GM18870 (cell line): ENCODE measurements around the gene NUDT15.

Experiments used
- ATAC-seq: cut with Tn5 transposase; IDR thresholded peaks from one replicate; pipeline ENCODE4 v1.9.1; 2021; ENCODE audit warnings: moderate library complexity; ENCODE audit not compliant: unreplicated experiment

The NUDT15 gene

DNA sequence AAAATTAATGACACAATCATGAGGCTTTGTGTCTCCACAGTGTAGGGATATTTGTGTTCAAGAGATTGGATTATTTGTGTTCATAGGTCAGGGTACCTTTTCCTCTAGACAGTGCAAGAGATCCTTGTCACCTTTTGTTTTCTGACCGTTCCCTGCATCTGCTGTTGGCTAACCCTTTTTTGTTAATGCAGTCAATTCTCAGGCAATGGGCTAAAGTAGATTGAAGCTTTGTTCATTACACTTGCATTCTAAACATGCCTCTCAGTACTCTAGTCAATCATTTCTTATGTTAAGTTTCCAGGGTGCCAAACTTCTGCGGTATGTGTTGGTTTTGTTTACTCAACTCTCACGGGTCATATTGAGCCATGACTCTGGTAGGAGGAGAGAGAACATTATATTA lies 59.1 kb downstream of the NUDT15 start:
- ATAC-seq: no peak
